Heart left ventricle (tissue), 16 donors: Measurements from ENCODE around the gene FBXW12. TPM values are rescaled to one million over a fixed set of nuclear protein-coding genes. Genes with fewer than 3 reads are reported as not detected.
A peak's percentile ranks its signal among the peaks of the same experiment; 100 is the strongest.

ENCODE experiments used
- ATAC-seq, 4 donors: fragments of 200-7000 bp; cut with Tn5 transposase; one replicate each; pipeline ENCODE4 v1.9.1; 2020 to 2022; ENCODE audit warnings: moderate library complexity in 4 of 4, mild to moderate bottlenecking in 3 of 4, moderate number of reproducible peaks in 1 of 4
- DNase-seq, 5 donors: peaks; one replicate each; pipeline ENCODE4 v3.0.0-alpha.2; 2020
- H3K27ac ChIP-seq, 12 donors: fragments of 200-600 bp; sonication (generic) in 4 of 12; one replicate each; pipeline versions ENCODE4 v1.5.0 to v1.8.0; 2016 to 2022; ENCODE audit warnings: mild to moderate bottlenecking in 2 of 12
- H3K27me3 ChIP-seq, 9 donors: fragments of 200-600 bp; sonication (generic) in 2 of 9; one replicate each; pipeline versions ENCODE4 v1.5.1 to v1.8.0; 2016 to 2022; ENCODE audit warnings: mild to moderate bottlenecking in 3 of 9
- H3K36me3 ChIP-seq, 9 donors: fragments of 200-600 bp; sonication (generic) in 2 of 9; one replicate each; pipeline versions ENCODE4 v1.5.0 to v1.8.0; 2018 to 2022; ENCODE audit warnings: mild to moderate bottlenecking in 2 of 9
- H3K4me1 ChIP-seq, 12 donors: fragments of 200-600 bp; sonication (generic) in 4 of 12; one replicate each; pipeline versions ENCODE4 v1.5.0 to v1.8.0; 2016 to 2022; ENCODE audit warnings: mild to moderate bottlenecking in 3 of 12
- H3K4me3 ChIP-seq, 12 donors: fragments of 200-600 bp; sonication (generic) in 4 of 12; one replicate each; pipeline versions ENCODE4 v1.5.0 to v1.8.0; 2017 to 2022; ENCODE audit warnings: mild to moderate bottlenecking in 9 of 12, moderate library complexity in 4 of 12
- H3K9me3 ChIP-seq, 12 donors: fragments of 200-600 bp; sonication (generic) in 4 of 12; one replicate each; pipeline versions ENCODE4 v1.5.0 to v1.8.0; 2016 to 2022; ENCODE audit warnings: mild to moderate bottlenecking in 1 of 12
- POLR2A ChIP-seq, 2 donors: fragments of 450-650 bp; IDR thresholded peaks; one replicate each; pipeline ENCODE4 v1.6.1; 2017; ENCODE audit warnings: antibody characterized with exemption in 2 of 2, mild to moderate bottlenecking in 2 of 2, moderate library complexity in 2 of 2
- WGBS, 4 donors: extraction: QIAGEN DNeasy Blood & Tissue Kit in 2 of 4; methylation state at CpG; one replicate each; pipeline versions ENCODE4 v1.1.5 to v1.1.7; 2013 to 2018; 5-methylcytosine and 5-hydroxymethylcytosine counted together
- intact Hi-C, 10 donors: fragments of 100-400 bp; cut with DNase I; formaldehyde crosslinking; loops; one replicate each; pipeline versions ENCODE4 v1.11.1 to v1.14.2; 2022
- polyA plus RNA-seq, 2 donors: library from polyadenylated mRNA; stranded (reverse); fragments of 200-250 nt; gene quantifications; one replicate each; pipeline ENCODE4 v1.2.3, GENCODE V29; 2013
- total RNA-seq, 9 donors: library from RNA; depleted of rRNA in 2 of 9; stranded (reverse); fragments of >200 nt in 2 of 9; fragmentation: NEBNext Ultra II Directional in 3 of 9; extraction: Animal tissue kit (Norgen Biotek cat#: 25700) in 3 of 9; gene quantifications; one replicate each; pipeline versions ENCODE4 v1.1.0 to v1.2.4, GENCODE V29; 2016 to 2023
- TF ChIP-seq, protein P1 (sequence below), 12 donors: fragments of 200-600 bp; sonication (generic) in 4 of 12; IDR thresholded peaks; one replicate each; pipeline versions ENCODE4 v1.5.0 to v1.8.0; 2018 to 2022; ENCODE audit warnings: antibody characterized with exemption in 12 of 12, mild to moderate bottlenecking in 5 of 12
- donor health status: ischemic (EF 13 %, LVEDD 7.1; RV severe dilation, severe dysfunction).
- donor health status: healthy with polysubstance abuse.
- donor health status: DM: no; HTN: yes; CAD: no.
- donor health status: DM: no; HTN: no; CAD: no.
- donor health status: ischemic (EF 25% LVEDD 6.9; RV normal size, moderate dysfunction).
- donor health status: ischemic (EF 25% LVEDD 5.7; RV mildly dilated, moderate dysfunction).
- donor health status: healthy.
- donor health status: DM: yes; HTN: yes; CAD: no.
- donor health status: ischemic (EF 35%, LVEDD 5.7; RV mildly dilated, moderate dysfunction).
- donor health status: nonischemic (EF 11% LVEDD 7.7; RV severe dilation, severe dysfunction).
- donor health status: DM: yes; HTN: yes; CAD: no.
- donor health status: PGD.
- donor health status: ischemic (EF 29% LVEDD 5.4; RV normal size, mild dysfunction).
- donor health status: nonischemic (EF 23%, LVEDD 6.1; RV moderate dilation, normal function).

The FBXW12 gene
- total and polyA plus RNA-seq, 11 donors = not detected

DNA sequence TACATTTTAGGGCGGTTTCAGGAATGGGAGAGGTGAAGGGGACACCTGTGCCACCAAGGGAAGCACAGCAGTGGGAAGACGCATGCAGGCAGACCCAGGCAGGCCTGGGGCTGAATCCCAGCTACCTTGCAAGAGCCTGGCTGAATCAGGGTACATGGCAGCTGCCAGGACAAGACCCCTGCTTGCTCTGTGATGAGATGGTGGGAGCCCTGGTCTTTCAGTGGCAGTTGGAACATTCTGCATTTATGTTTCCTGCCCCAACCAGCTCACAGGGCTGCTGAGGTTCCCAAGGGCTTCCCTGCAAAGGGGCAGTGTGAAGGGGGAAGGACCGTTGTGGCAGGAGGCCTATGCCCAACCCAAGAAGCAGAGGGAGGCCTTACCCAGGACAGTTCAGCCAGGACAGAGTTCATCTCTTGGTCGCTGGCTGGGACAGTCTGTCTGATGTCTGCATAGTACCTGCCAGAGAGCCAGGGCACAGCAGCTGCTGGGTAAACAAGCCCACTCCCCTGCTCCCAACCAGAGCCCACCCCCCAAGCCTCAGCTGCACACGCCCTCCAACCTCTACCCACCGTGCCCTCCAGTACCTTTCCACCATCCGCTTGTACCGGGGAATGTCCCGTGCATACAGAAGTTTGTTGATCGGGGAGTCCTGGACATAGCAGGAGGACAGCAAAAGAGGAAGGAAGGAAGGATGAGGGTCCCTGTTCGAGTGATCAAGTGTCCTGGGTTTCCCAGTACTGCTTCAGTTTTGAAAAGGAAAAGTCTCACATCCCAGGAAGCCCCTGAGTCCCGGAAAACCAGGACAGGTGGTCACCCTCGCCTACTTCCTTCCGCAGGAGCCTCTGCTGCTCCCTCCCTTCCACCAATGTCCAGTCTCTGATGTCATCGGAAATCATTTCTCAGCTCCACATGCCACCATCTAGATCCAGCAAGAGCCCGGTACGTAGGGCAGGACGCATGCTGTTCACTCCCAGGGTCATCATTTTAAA is 34.7 kb downstream of the FBXW12 start:
- H3K4me1 ChIP-seq = peaks cover 0 to 9% (median 2%) of the 10 kb centered on the region in 12 donors
- ATAC-seq (no peak), DNase-seq (peak in 1 of 5 donors; percentile 20)
- TF ChIP-seq, protein P1, sequence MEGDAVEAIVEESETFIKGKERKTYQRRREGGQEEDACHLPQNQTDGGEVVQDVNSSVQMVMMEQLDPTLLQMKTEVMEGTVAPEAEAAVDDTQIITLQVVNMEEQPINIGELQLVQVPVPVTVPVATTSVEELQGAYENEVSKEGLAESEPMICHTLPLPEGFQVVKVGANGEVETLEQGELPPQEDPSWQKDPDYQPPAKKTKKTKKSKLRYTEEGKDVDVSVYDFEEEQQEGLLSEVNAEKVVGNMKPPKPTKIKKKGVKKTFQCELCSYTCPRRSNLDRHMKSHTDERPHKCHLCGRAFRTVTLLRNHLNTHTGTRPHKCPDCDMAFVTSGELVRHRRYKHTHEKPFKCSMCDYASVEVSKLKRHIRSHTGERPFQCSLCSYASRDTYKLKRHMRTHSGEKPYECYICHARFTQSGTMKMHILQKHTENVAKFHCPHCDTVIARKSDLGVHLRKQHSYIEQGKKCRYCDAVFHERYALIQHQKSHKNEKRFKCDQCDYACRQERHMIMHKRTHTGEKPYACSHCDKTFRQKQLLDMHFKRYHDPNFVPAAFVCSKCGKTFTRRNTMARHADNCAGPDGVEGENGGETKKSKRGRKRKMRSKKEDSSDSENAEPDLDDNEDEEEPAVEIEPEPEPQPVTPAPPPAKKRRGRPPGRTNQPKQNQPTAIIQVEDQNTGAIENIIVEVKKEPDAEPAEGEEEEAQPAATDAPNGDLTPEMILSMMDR (IDR thresholded peaks at IDR 0.05) = no peak
- no peak for TF ChIP-seq POLR2A (IDR thresholded peaks at IDR 0.05)
- peaks cover 0 to 83% (median 65%) of the 10 kb centered on the region in 9 donors for H3K36me3 ChIP-seq
- H3K4me3 ChIP-seq = no peak overlapping the region
- no peaks in the 10 kb centered on the region for H3K27me3 ChIP-seq
- peak overlapping the region in 1 of 12 donors; percentile 24 for H3K27ac ChIP-seq
- H3K9me3 ChIP-seq = no peaks in the 10 kb centered on the region
- 81 to 84% (median 83%) methylated on average over 18 of the region's 18 CpGs for WGBS, 4 donors
- intact Hi-C loops = loop anchor here in 1 of 10 donors (10.0 kb wide), 1 partner anchor 132 kb away; no protein-coding TSS in a partner anchor

DNA sequence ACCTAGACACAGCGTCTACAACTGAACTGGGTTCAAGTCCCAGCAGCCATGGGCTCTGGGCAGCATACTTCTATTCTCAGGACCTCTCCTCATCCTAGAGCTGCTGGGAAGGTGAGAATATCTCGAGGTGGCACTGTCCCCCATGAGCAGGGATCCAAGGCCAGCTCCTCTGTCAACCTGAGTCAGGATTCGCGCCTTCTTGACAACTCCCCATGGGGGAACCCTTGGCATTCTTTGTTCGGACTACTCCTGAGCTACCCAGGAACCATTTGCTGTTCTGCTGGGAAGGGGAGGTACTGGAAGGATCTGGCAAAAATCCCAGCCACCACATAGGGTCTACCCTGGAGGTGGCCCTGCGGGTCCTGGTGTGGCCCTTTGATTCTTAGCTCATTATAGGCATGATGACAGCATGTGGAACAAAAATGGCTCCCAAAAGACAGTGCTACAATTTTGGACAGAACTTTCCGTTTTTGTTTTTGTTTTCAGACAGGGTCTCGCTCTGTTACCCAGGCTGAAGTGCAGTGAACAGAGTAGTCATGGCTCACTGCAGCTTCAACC is 35.6 kb downstream of the FBXW12 start:
- 84 to 92% (median 88%) methylated on average over 7 to 8 of the region's 8 CpGs for WGBS, 4 donors
- ATAC-seq = no peak
- no peak for TF ChIP-seq POLR2A (IDR thresholded peaks at IDR 0.05)
- TF ChIP-seq, protein P1 (IDR thresholded peaks at IDR 0.05) = no peak
- H3K4me1 ChIP-seq = peaks cover 0 to 3% (median 0%) of the 10 kb centered on the region in 12 donors
- intact Hi-C loops = loop anchor here in 1 of 10 donors (10.0 kb wide), 1 partner anchor 133 kb away; no protein-coding TSS in a partner anchor
- no peak overlapping the region for H3K4me3 ChIP-seq
- DNase-seq = peak in 2 of 5 donors; percentile 0 to 9
- H3K27ac ChIP-seq = no peak overlapping the region
- H3K9me3 ChIP-seq = no peaks in the 10 kb centered on the region
- peaks cover 0 to 92% (median 74%) of the 10 kb centered on the region in 9 donors for H3K36me3 ChIP-seq
- no peaks in the 10 kb centered on the region for H3K27me3 ChIP-seq

DNA sequence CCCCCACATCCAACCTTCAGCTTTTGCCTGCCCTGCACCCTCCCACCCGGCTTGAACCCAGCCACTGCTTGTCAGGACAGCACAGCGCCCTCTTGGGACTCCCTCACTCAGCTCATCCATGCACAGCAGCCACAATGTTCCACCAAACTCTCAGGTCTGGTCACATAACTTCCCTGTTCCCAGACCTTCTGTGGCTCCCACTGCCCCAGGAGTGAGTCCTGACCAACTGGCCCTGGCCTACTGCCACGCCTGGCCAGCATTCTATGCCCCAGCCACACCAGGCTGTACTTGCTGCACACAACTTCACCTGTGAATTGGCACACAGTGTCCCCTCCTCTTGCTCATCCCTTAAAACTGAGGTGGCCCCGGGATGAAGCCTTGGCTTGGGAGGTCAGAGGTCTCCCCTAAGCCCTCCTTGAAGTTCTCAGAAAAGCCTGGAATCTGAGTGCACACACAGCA is 36.8 kb downstream of the FBXW12 start:
- Histone ChIP-seq H3K4me3 (no peak overlapping the region), H3K27ac (no peak overlapping the region), H3K4me1 (no peaks in the 10 kb centered on the region), H3K9me3 (no peaks in the 10 kb centered on the region), H3K27me3 (no peaks in the 10 kb centered on the region), H3K36me3 (peaks cover 0 to 94% (median 79%) of the 10 kb centered on the region in 9 donors)
- TF ChIP-seq POLR2A (IDR thresholded peaks at IDR 0.05) = no peak
- TF ChIP-seq, protein P1 (IDR thresholded peaks at IDR 0.05) = no peak
- intact Hi-C loops = loop anchor here in 1 of 10 donors (10.0 kb wide), 1 partner anchor 134 kb away; no protein-coding TSS in a partner anchor
- WGBS, 4 donors = 84 to 91% (median 87%) methylated on average over 4 of the region's 4 CpGs
- ATAC-seq = no peak
- peak in 3 of 5 donors; percentile 3 to 12 (median 9) for DNase-seq
